WTC11 (cell line): ENCODE data around the gene ZNF521. TPM values are rescaled to one million over a fixed set of nuclear protein-coding genes. Genes with fewer than 3 reads are reported as not detected.

ENCODE experiments used
- ATAC-seq: fragments of 200-7000 bp; cut with Tn5 transposase; 2 replicates; pipeline ENCODE4 v1.10.0; 2021; ENCODE audit warnings: mild to moderate bottlenecking, moderate library complexity
- CTCF ChIA-PET: fragments of 300-600 bp; sonication (Branson Sonifier 250); formaldehyde crosslinking; loops from one replicate; lab custom pipeline; 2021; ENCODE audit warnings: antibody characterized with exemption; lab: Charles Lee
- POLR2A ChIA-PET: fragments of 350-600 bp; sonication (Branson Sonifier 250); formaldehyde crosslinking; loops from one replicate; lab custom pipeline; 2021; ENCODE audit warnings: antibody characterized with exemption; lab: Charles Lee
- DNase-seq: peaks from one replicate; pipeline ENCODE4 v3.0.0; 2021; ENCODE audit warnings: low spot score
- H3K27ac Mint-ChIP-seq: 2 replicates; pipeline ENCODE4 v1.8.0; 2021; ENCODE audit warnings: mixed read lengths
- H3K27me3 Mint-ChIP-seq: 2 replicates; pipeline ENCODE4 v1.8.0; 2021; ENCODE audit warnings: low read depth, mild to moderate bottlenecking, moderate library complexity, mixed read lengths
- H3K36me3 Mint-ChIP-seq: 2 replicates; pipeline ENCODE4 v1.8.0; 2021; ENCODE audit warnings: mixed read lengths
- H3K4me1 Mint-ChIP-seq: 2 replicates; pipeline ENCODE4 v1.8.0; 2022; ENCODE audit warnings: mixed read lengths
- H3K4me3 Mint-ChIP-seq: 2 replicates; pipeline ENCODE4 v1.8.0; 2021; ENCODE audit warnings: mild to moderate bottlenecking, moderate library complexity, mixed read lengths
- H3K9me3 Mint-ChIP-seq: 2 replicates; pipeline ENCODE4 v1.8.0; 2021; ENCODE audit warnings: mixed read lengths
- ATF6 ChIP-seq: sonication (generic); formaldehyde crosslinking; IDR thresholded peaks from 2 replicates; pipeline ENCODE4 v1.8.1; 2023; ENCODE audit warnings: mild to moderate bottlenecking, missing genetic modification reagents
- ELF4 ChIP-seq: sonication (generic); formaldehyde crosslinking; IDR thresholded peaks from 2 replicates; pipeline ENCODE4 v1.8.1; 2022; ENCODE audit warnings: low read depth, mild to moderate bottlenecking, moderate library complexity, missing genetic modification reagents
- ESRRA ChIP-seq: sonication (generic); formaldehyde crosslinking; IDR thresholded peaks from 2 replicates; pipeline ENCODE4 v1.8.1; 2022; ENCODE audit warnings: mild to moderate bottlenecking, missing genetic modification reagents, borderline replicate concordance
- FOXP1 ChIP-seq: sonication (generic); formaldehyde crosslinking; IDR thresholded peaks from 2 replicates; pipeline ENCODE4 v1.8.0; 2022; ENCODE audit warnings: missing genetic modification reagents, mild to moderate bottlenecking, moderate library complexity, borderline replicate concordance
- JAZF1 ChIP-seq: fragments of 250-450 bp; sonication (Bioruptor Pico); IDR thresholded peaks from 2 replicates; pipeline ENCODE4 v1.9.0; 2021; ENCODE audit warnings: moderate library complexity, mild to moderate bottlenecking, inconsistent platforms
- MXD4 ChIP-seq: fragments of 250-450 bp; sonication (Bioruptor Pico); IDR thresholded peaks from 2 replicates; pipeline ENCODE4 v1.8.0; 2021; ENCODE audit warnings: mild to moderate bottlenecking, moderate library complexity, borderline replicate concordance
- NFE2L1 ChIP-seq: sonication (generic); formaldehyde crosslinking; IDR thresholded peaks from 2 replicates; pipeline ENCODE4 v1.8.1; 2023; ENCODE audit warnings: missing genetic modification reagents
- OVOL2 ChIP-seq: fragments of 250-450 bp; sonication (Bioruptor Pico); IDR thresholded peaks from 2 replicates; pipeline ENCODE4 v1.9.0; 2021; ENCODE audit warnings: mild to moderate bottlenecking, borderline replicate concordance
- PREB ChIP-seq: sonication (generic); formaldehyde crosslinking; IDR thresholded peaks from 2 replicates; pipeline ENCODE4 v1.8.1; 2022; ENCODE audit warnings: mild to moderate bottlenecking, missing genetic modification reagents, moderate library complexity, borderline replicate concordance
- PRRX2 ChIP-seq: fragments of 250-450 bp; sonication (Bioruptor Pico); IDR thresholded peaks from 2 replicates; pipeline ENCODE4 v1.8.0; 2021; ENCODE audit warnings: mild to moderate bottlenecking
- RELA ChIP-seq: sonication (generic); formaldehyde crosslinking; IDR thresholded peaks from 2 replicates; pipeline ENCODE4 v1.8.1; 2022; ENCODE audit warnings: missing genetic modification reagents, mild to moderate bottlenecking, borderline replicate concordance
- TEAD4 ChIP-seq: sonication (generic); formaldehyde crosslinking; IDR thresholded peaks from 2 replicates; pipeline ENCODE4 v1.8.0; 2022; ENCODE audit warnings: mild to moderate bottlenecking, missing genetic modification reagents
- total RNA-seq: library from RNA; stranded (reverse); gene quantifications from 3 replicates; pipeline ENCODE4 v1.2.3, GENCODE V29; 2021
- TF ChIP-seq, protein P1 (sequence below): sonication (generic); formaldehyde crosslinking; IDR thresholded peaks from 2 replicates; pipeline ENCODE4 v1.8.0; 2022; ENCODE audit warnings: missing genetic modification reagents
- TF ChIP-seq, protein P2 (sequence below): sonication (generic); formaldehyde crosslinking; IDR thresholded peaks from 2 replicates; pipeline ENCODE4 v1.8.1; 2023; ENCODE audit warnings: mild to moderate bottlenecking, missing genetic modification reagents, moderate library complexity
- TF ChIP-seq, protein P3 (sequence below): sonication (generic); formaldehyde crosslinking; IDR thresholded peaks from 2 replicates; pipeline ENCODE4 v1.8.0; 2022; ENCODE audit warnings: mild to moderate bottlenecking, missing genetic modification reagents
- TF ChIP-seq, protein P4 (sequence below): fragments of 250-450 bp; sonication (Bioruptor Pico); IDR thresholded peaks from 2 replicates; pipeline ENCODE4 v2.1.2; 2022; ENCODE audit warnings: mild to moderate bottlenecking, moderate library complexity
- TF ChIP-seq, protein P5 (sequence below): fragments of 250-450 bp; sonication (Bioruptor Pico); IDR thresholded peaks from 2 replicates; pipeline ENCODE4 v1.9.0; 2021; ENCODE audit warnings: mild to moderate bottlenecking

Gene ZNF521
- total RNA-seq, 1 experiment from 2014 or later, result 15.3 TPM

- TF ChIP-seq, protein P1, sequence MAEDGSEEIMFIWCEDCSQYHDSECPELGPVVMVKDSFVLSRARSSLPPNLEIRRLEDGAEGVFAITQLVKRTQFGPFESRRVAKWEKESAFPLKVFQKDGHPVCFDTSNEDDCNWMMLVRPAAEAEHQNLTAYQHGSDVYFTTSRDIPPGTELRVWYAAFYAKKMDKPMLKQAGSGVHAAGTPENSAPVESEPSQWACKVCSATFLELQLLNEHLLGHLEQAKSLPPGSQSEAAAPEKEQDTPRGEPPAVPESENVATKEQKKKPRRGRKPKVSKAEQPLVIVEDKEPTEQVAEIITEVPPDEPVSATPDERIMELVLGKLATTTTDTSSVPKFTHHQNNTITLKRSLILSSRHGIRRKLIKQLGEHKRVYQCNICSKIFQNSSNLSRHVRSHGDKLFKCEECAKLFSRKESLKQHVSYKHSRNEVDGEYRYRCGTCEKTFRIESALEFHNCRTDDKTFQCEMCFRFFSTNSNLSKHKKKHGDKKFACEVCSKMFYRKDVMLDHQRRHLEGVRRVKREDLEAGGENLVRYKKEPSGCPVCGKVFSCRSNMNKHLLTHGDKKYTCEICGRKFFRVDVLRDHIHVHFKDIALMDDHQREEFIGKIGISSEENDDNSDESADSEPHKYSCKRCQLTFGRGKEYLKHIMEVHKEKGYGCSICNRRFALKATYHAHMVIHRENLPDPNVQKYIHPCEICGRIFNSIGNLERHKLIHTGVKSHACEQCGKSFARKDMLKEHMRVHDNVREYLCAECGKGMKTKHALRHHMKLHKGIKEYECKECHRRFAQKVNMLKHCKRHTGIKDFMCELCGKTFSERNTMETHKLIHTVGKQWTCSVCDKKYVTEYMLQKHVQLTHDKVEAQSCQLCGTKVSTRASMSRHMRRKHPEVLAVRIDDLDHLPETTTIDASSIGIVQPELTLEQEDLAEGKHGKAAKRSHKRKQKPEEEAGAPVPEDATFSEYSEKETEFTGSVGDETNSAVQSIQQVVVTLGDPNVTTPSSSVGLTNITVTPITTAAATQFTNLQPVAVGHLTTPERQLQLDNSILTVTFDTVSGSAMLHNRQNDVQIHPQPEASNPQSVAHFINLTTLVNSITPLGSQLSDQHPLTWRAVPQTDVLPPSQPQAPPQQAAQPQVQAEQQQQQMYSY (CRISPR knock-in tag), result no peak
- no peak for TF ChIP-seq OVOL2 (CRISPR knock-in tag)
- no peak for TF ChIP-seq PREB (CRISPR knock-in tag)
- TF ChIP-seq FOXP1, result no peak
- TF ChIP-seq, protein P2, sequence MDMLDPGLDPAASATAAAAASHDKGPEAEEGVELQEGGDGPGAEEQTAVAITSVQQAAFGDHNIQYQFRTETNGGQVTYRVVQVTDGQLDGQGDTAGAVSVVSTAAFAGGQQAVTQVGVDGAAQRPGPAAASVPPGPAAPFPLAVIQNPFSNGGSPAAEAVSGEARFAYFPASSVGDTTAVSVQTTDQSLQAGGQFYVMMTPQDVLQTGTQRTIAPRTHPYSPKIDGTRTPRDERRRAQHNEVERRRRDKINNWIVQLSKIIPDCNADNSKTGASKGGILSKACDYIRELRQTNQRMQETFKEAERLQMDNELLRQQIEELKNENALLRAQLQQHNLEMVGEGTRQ (CRISPR knock-in tag), result no peak
- no peak for TF ChIP-seq PRRX2 (CRISPR knock-in tag)
These were observed 112.2 kb downstream of the ZNF521 start (continued) for GRCh38 chr18:25239581-25240419.

DNA sequence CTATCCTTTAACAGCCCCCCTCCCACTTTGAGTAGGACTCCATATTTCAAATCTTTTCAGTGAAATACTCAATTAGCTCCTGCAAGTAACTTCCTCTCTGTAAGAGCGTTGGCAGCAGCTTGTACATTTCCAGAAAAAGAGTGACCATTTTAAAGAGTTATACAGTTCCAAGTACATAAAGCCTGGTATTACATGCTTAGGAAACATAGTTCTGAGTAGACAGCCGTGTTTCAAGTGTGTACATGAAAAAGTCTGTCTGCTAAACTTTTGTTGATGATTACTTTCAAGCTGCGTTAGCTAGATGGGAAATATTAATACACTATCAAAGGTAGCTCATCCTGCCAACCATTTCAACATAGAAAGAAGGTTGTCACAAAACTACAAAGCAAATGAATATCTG, 112.8 kb downstream of the ZNF521 start:
- H3K4me3 Mint-ChIP-seq, result no peak overlapping the region
- POLR2A ChIA-PET, result interaction anchor here (0.6 kb wide), 1 partner anchor 307 kb away, joined by 3 read pairs; no protein-coding TSS in a partner anchor
- H3K27me3 Mint-ChIP-seq, result no peaks in the 10 kb centered on the region
- H3K9me3 Mint-ChIP-seq, result no peaks in the 10 kb centered on the region
- no peak for ATAC-seq
- H3K36me3 Mint-ChIP-seq, result no peaks in the 10 kb centered on the region
- CTCF ChIA-PET, result interaction anchor here (0.9 kb wide), 1 partner anchor 11 kb away, joined by 3 read pairs; no protein-coding TSS in a partner anchor
- no peak overlapping the region for H3K27ac Mint-ChIP-seq
- H3K4me1 Mint-ChIP-seq, result peaks cover 3% of the 10 kb centered on the region
- DNase-seq, result no peak
- TF ChIP-seq TEAD4 (no peak), JAZF1 (CRISPR knock-in tag) (no peak), RELA (no peak), ATF6 (CRISPR knock-in tag) (no peak), ELF4 (CRISPR knock-in tag) (no peak), ESRRA (CRISPR knock-in tag) (no peak), NFE2L1 (CRISPR knock-in tag) (no peak), MXD4 (CRISPR knock-in tag) (no peak)
- TF ChIP-seq, protein P3, sequence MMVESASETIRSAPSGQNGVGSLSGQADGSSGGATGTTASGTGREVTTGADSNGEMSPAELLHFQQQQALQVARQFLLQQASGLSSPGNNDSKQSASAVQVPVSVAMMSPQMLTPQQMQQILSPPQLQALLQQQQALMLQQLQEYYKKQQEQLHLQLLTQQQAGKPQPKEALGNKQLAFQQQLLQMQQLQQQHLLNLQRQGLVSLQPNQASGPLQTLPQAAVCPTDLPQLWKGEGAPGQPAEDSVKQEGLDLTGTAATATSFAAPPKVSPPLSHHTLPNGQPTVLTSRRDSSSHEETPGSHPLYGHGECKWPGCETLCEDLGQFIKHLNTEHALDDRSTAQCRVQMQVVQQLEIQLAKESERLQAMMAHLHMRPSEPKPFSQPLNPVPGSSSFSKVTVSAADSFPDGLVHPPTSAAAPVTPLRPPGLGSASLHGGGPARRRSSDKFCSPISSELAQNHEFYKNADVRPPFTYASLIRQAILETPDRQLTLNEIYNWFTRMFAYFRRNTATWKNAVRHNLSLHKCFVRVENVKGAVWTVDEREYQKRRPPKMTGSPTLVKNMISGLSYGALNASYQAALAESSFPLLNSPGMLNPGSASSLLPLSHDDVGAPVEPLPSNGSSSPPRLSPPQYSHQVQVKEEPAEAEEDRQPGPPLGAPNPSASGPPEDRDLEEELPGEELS (CRISPR knock-in tag), result no peak
- TF ChIP-seq, protein P4, sequence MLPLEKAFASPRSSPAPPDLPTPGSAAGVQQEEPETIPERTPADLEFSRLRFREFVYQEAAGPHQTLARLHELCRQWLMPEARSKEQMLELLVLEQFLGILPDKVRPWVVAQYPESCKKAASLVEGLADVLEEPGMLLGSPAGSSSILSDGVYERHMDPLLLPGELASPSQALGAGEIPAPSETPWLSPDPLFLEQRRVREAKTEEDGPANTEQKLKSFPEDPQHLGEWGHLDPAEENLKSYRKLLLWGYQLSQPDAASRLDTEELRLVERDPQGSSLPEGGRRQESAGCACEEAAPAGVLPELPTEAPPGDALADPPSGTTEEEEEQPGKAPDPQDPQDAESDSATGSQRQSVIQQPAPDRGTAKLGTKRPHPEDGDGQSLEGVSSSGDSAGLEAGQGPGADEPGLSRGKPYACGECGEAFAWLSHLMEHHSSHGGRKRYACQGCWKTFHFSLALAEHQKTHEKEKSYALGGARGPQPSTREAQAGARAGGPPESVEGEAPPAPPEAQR (CRISPR knock-in tag), result no peak
- TF ChIP-seq, protein P5, sequence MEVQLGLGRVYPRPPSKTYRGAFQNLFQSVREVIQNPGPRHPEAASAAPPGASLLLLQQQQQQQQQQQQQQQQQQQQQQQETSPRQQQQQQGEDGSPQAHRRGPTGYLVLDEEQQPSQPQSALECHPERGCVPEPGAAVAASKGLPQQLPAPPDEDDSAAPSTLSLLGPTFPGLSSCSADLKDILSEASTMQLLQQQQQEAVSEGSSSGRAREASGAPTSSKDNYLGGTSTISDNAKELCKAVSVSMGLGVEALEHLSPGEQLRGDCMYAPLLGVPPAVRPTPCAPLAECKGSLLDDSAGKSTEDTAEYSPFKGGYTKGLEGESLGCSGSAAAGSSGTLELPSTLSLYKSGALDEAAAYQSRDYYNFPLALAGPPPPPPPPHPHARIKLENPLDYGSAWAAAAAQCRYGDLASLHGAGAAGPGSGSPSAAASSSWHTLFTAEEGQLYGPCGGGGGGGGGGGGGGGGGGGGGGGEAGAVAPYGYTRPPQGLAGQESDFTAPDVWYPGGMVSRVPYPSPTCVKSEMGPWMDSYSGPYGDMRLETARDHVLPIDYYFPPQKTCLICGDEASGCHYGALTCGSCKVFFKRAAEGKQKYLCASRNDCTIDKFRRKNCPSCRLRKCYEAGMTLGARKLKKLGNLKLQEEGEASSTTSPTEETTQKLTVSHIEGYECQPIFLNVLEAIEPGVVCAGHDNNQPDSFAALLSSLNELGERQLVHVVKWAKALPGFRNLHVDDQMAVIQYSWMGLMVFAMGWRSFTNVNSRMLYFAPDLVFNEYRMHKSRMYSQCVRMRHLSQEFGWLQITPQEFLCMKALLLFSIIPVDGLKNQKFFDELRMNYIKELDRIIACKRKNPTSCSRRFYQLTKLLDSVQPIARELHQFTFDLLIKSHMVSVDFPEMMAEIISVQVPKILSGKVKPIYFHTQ (CRISPR knock-in tag), result no peak
